Measurements from ENCODE around the gene CDKAL1. TPM values are rescaled to one million over a fixed set of nuclear protein-coding genes. Genes with fewer than 3 reads are reported as not detected.

The CDKAL1 gene
- total RNA-seq, 1 experiment from 2014 or later: 16.1 TPM

DNA sequence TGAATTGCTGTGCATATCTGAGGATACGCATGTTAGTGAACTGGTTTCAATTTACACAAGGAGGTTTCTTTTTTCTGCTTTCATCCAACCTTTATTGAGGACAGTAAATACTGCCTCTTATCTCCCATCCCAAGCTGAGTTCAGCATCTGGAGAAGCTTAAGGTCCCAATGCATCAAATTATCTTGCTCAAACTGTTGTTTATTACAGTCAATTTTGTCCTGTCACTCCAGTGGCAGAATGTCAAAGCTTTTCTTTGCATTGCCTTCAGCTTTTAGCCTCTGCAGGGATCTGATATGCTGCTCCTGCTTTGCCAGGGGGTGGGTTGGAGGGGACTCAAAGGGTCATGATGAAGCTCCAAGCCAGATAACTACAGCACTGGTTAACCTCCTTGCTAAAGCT, 623.9 kb downstream of the CDKAL1 start:
- Histone ChIP-seq H3F3A (ENCODE audit: insufficient read depth, low read depth) (no peaks in the 10 kb centered on the region), H3K79me2 (ENCODE audit: low read depth) (no peaks in the 10 kb centered on the region), H2AFZ (no peak overlapping the region), H4K20me1 (ENCODE audit: insufficient read depth) (no peaks in the 10 kb centered on the region), H3K4me1 (replicated peaks; ENCODE audit: insufficient read depth) (no peaks in the 10 kb centered on the region), H3K9me3 (ENCODE audit: insufficient read depth, low read depth) (no peaks in the 10 kb centered on the region), H3K9me2 (ENCODE audit: insufficient read depth) (no peaks in the 10 kb centered on the region), H3K4me2 (no peak overlapping the region), H3K27me3 (ENCODE audit: insufficient read depth, low read depth) (no peaks in the 10 kb centered on the region), H3K27ac (no peak overlapping the region), H3K4me3 (no peak overlapping the region), H3K36me3 (ENCODE audit: low read depth) (no peaks in the 10 kb centered on the region)
- CTCF ChIA-PET: no interaction called here
- no peak for DNase-seq
- BruUV-seq (replicated peaks): no TSS peak
- TF ChIP-seq, protein P1, sequence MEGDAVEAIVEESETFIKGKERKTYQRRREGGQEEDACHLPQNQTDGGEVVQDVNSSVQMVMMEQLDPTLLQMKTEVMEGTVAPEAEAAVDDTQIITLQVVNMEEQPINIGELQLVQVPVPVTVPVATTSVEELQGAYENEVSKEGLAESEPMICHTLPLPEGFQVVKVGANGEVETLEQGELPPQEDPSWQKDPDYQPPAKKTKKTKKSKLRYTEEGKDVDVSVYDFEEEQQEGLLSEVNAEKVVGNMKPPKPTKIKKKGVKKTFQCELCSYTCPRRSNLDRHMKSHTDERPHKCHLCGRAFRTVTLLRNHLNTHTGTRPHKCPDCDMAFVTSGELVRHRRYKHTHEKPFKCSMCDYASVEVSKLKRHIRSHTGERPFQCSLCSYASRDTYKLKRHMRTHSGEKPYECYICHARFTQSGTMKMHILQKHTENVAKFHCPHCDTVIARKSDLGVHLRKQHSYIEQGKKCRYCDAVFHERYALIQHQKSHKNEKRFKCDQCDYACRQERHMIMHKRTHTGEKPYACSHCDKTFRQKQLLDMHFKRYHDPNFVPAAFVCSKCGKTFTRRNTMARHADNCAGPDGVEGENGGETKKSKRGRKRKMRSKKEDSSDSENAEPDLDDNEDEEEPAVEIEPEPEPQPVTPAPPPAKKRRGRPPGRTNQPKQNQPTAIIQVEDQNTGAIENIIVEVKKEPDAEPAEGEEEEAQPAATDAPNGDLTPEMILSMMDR (conservative IDR thresholded peaks at IDR 0.05): no peak
- no peak for TF ChIP-seq EZH2 (IDR thresholded peaks at IDR 0.05; ENCODE audit: low read depth)
- intact Hi-C loops (cut with micrococcal nuclease; ENCODE audit: unreplicated experiment): no loop called here
- POLR2A ChIA-PET (ENCODE audit: unreplicated experiment): no interaction called here

DNA sequence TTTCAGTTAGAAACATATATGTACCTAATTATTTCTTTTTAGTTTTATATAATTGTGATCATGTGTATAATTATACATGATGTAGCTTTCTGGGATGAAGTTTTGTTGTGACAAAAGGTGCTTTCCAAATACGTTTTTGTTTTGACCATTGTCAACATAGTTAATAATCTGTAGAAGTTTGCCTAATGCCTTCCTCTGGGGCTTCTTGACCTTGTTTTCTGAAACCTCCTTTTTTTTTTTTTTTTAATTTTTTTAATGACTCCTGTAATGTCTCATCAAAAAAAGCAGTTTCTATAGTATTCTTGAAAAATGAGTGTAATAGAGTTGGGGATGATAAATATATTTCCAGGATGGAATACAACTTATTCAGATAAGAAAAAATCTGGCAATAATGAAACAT, 624.6 kb downstream of the CDKAL1 start:
- TF ChIP-seq EZH2 (IDR thresholded peaks at IDR 0.05; ENCODE audit: low read depth): no peak
- TF ChIP-seq, protein P1 (conservative IDR thresholded peaks at IDR 0.05): no peak
- no peak overlapping the region for H3K27ac ChIP-seq

DNA sequence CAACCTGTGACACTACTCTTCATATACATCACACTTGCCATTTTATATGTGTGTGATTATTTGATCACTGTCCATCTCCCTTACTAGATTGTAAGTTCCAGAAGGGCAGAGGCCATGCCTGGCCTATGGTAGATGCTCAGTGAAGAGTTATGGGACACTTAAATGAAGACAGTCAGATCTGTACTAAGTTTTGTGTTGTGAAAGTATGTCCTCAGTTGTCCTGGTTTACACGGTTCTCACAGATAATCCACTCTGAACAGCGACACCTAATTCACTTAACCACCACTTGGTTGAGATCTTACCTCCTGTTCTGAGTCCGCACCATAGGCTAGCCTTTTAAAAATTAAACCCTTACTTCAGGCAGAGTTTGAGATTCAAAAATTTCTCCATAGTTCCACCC, 625.2 kb downstream of the CDKAL1 start:
- CTCF ChIA-PET: interaction anchor here (0.7 kb wide), 1 partner anchor 938 kb away, joined by 7 read pairs; no protein-coding TSS in a partner anchor
- POLR2A ChIA-PET (ENCODE audit: unreplicated experiment): no interaction called here
- Histone ChIP-seq H3K79me2 (ENCODE audit: low read depth) (no peaks in the 10 kb centered on the region), H3K27me3 (ENCODE audit: insufficient read depth, low read depth) (no peaks in the 10 kb centered on the region), H3K9me2 (ENCODE audit: insufficient read depth) (no peaks in the 10 kb centered on the region), H3K36me3 (ENCODE audit: low read depth) (no peaks in the 10 kb centered on the region), H3K4me1 (replicated peaks; ENCODE audit: insufficient read depth) (no peaks in the 10 kb centered on the region), H3K4me3 (no peak overlapping the region), H3K4me2 (no peak overlapping the region), H2AFZ (no peak overlapping the region), H3K9me3 (ENCODE audit: insufficient read depth, low read depth) (no peaks in the 10 kb centered on the region), H4K20me1 (ENCODE audit: insufficient read depth) (no peaks in the 10 kb centered on the region), H3F3A (ENCODE audit: insufficient read depth, low read depth) (no peaks in the 10 kb centered on the region), H3K27ac (no peak overlapping the region)
- BruUV-seq (replicated peaks): no TSS peak
- DNase-seq: no peak
- TF ChIP-seq, protein P1 (conservative IDR thresholded peaks at IDR 0.05): no peak
- intact Hi-C loops (cut with micrococcal nuclease; ENCODE audit: unreplicated experiment): no loop called here

More for the DNA sequence above, 624.6 kb downstream of the CDKAL1 start:
- no peaks in the 10 kb centered on the region for H3K36me3 ChIP-seq (ENCODE audit: low read depth)
- no TSS peak for BruUV-seq (replicated peaks)
- intact Hi-C loops (cut with micrococcal nuclease; ENCODE audit: unreplicated experiment): no loop called here
- DNase-seq: no peak
- H3K4me3 ChIP-seq: no peak overlapping the region
- H4K20me1 ChIP-seq (ENCODE audit: insufficient read depth): no peaks in the 10 kb centered on the region
- no peaks in the 10 kb centered on the region for H3K9me2 ChIP-seq (ENCODE audit: insufficient read depth)
- POLR2A ChIA-PET (ENCODE audit: unreplicated experiment): no interaction called here
- no peaks in the 10 kb centered on the region for H3K27me3 ChIP-seq (ENCODE audit: insufficient read depth, low read depth)
- H3K79me2 ChIP-seq (ENCODE audit: low read depth): no peaks in the 10 kb centered on the region
- no peaks in the 10 kb centered on the region for H3K4me1 ChIP-seq (replicated peaks; ENCODE audit: insufficient read depth)
- H2AFZ ChIP-seq: no peak overlapping the region
- CTCF ChIA-PET: interaction anchor here (0.7 kb wide), 1 partner anchor 939 kb away, joined by 7 read pairs; no protein-coding TSS in a partner anchor
- H3K9me3 ChIP-seq (ENCODE audit: insufficient read depth, low read depth): no peaks in the 10 kb centered on the region
- no peaks in the 10 kb centered on the region for H3F3A ChIP-seq (ENCODE audit: insufficient read depth, low read depth)
- no peak overlapping the region for H3K4me2 ChIP-seq
